CD4-positive, alpha-beta T cell treated with Interleukin-21 for 1 hour (primary cell): Measurements from ENCODE around the gene ZNF319.

ENCODE experiments used
- DNase-seq: peaks from one replicate; pipeline ENCODE4 v3.0.0-alpha.2; 2020

ZNF319 gene

GRCh38 chr16:58036943-58037342 is 36.5 kb upstream of the ZNF319 start:
- DNase-seq, result no peak

GRCh38 chr16:58035356-58036170 is 35.1 kb upstream of the ZNF319 start:
- no peak for DNase-seq

GRCh38 chr16:58034774-58035173 is 34.3 kb upstream of the ZNF319 start:
- no peak for DNase-seq

GRCh38 chr16:58034128-58034685 is 33.7 kb upstream of the ZNF319 start:
- no peak for DNase-seq

- DNase-seq, result no peak
These were observed 32.3 kb upstream of the ZNF319 start for GRCh38 chr16:58032710-58033293.

- no peak for DNase-seq
These were observed 30.7 kb upstream of the ZNF319 start for GRCh38 chr16:58031016-58031800.

- no peak for DNase-seq
These were observed 29.8 kb upstream of the ZNF319 start for GRCh38 chr16:58030136-58030840.

GRCh38 chr16:58029410-58029809 is 28.9 kb upstream of the ZNF319 start:
- no peak for DNase-seq

GRCh38 chr16:58028541-58029070 is 28.1 kb upstream of the ZNF319 start:
- DNase-seq, result no peak

- DNase-seq, result no peak
These were observed 27.5 kb upstream of the ZNF319 start for GRCh38 chr16:58027916-58028455.

- no peak for DNase-seq
These were observed 26.9 kb upstream of the ZNF319 start for GRCh38 chr16:58027161-58027915.

- no peak for DNase-seq
These were observed 26.3 kb upstream of the ZNF319 start for GRCh38 chr16:58026705-58027160.

- no peak for DNase-seq
These were observed 25.8 kb upstream of the ZNF319 start for GRCh38 chr16:58026139-58026704.

- peak; percentile 69 for DNase-seq
These were observed 25.1 kb upstream of the ZNF319 start, which contains the start of gene MMP15 for GRCh38 chr16:58025351-58026138. Gene MMP15, plus strand, starts transcription at chr16:58025754. Its CDS starts 597 bp downstream, at chr16:58026351.

- peak; percentile 34 for DNase-seq
These were observed 24.2 kb upstream of the ZNF319 start for GRCh38 chr16:58024486-58025350.

GRCh38 chr16:58022601-58023371 is 22.3 kb upstream of the ZNF319 start:
- no peak for DNase-seq

- DNase-seq, result no peak
These were observed 21.4 kb upstream of the ZNF319 start for GRCh38 chr16:58021661-58022551.
